8988T (cell line): ENCODE data around the gene SPATA32.
A peak's percentile ranks its signal among the peaks of the same experiment; 100 is the strongest.
"Not testable (repeated sequence)": the region's sequence is repeated elsewhere in the genome, so short reads cannot be mapped to it uniquely, and the experiment has no call there.

Experiments used
- DNase-seq: peaks from one replicate; pipeline ENCODE4 v3.0.0; 2011

SPATA32 gene

GRCh38 chr17:45270828-45271418 lies 9.0 kb upstream of the SPATA32 start:
- DNase-seq: no peak

GRCh38 chr17:45269912-45270311 lies 8.0 kb upstream of the SPATA32 start:
- no peak for DNase-seq

GRCh38 chr17:45267436-45268055 lies 5.7 kb upstream of the SPATA32 start:
- no peak for DNase-seq

- no peak for DNase-seq
Measured at GRCh38 chr17:45266372-45266926, 4.6 kb upstream of the SPATA32 start.

- no peak for DNase-seq
Measured at GRCh38 chr17:45265821-45266220, 3.9 kb upstream of the SPATA32 start.

- DNase-seq: no peak
Measured at GRCh38 chr17:45264988-45265387, 3.1 kb upstream of the SPATA32 start.

GRCh38 chr17:45264430-45264829 lies 2.5 kb upstream of the SPATA32 start:
- DNase-seq: no peak

GRCh38 chr17:45263477-45263860 lies 1.6 kb upstream of the SPATA32 start:
- DNase-seq: no peak

- DNase-seq: no peak
Measured at GRCh38 chr17:45262516-45263476, 902 bp upstream of the SPATA32 start.

GRCh38 chr17:45260204-45260783 lies 1.6 kb downstream of the SPATA32 start:
- DNase-seq: no peak

- DNase-seq: no peak
Measured at GRCh38 chr17:45258981-45259380, 2.9 kb downstream of the SPATA32 start.

GRCh38 chr17:45257115-45257514 lies 4.8 kb downstream of the SPATA32 start:
- no peak for DNase-seq

- no peak for DNase-seq
Measured at GRCh38 chr17:45256114-45256966, 5.6 kb downstream of the SPATA32 start.

- no peak for DNase-seq
Measured at GRCh38 chr17:45255358-45255757, 6.5 kb downstream of the SPATA32 start.

- no peak for DNase-seq
Measured at GRCh38 chr17:45253879-45254278, 8.0 kb downstream of the SPATA32 start.

- DNase-seq: not testable (repeated sequence)
Measured at GRCh38 chr17:45253237-45253636, 8.7 kb downstream of the SPATA32 start.

- DNase-seq: no peak
Measured at GRCh38 chr17:45251931-45252330, 10.0 kb downstream of the SPATA32 start.

GRCh38 chr17:45248132-45248957 lies 13.5 kb downstream of the SPATA32 start:
- DNase-seq: no peak

GRCh38 chr17:45247429-45248131 lies 14.3 kb downstream of the SPATA32 start:
- DNase-seq: peak; percentile 98

GRCh38 chr17:45246861-45247428 lies 14.9 kb downstream of the SPATA32 start:
- peak; percentile 75 for DNase-seq
